ENCODE measurements around the gene VMP1.

The VMP1 gene

GRCh38 chr17:59751955-59752413 lies 44.5 kb downstream of the VMP1 start:
- Histone ChIP-seq H3K4me3 (ENCODE audit: low read length) (peak overlapping the region; percentile 61), H3K4me1 (ENCODE audit: control insufficient read depth, low read length) (peaks cover 75% of the 10 kb centered on the region), H3K4me2 (ENCODE audit: low read length) (peak overlapping the region; percentile 81), H3K27me3 (ENCODE audit: control insufficient read depth, low read length) (no peaks in the 10 kb centered on the region), H3F3A (ENCODE audit: control insufficient read depth, insufficient read depth) (peaks cover 42% of the 10 kb centered on the region), H4K20me1 (ENCODE audit: control insufficient read depth, insufficient read depth, low read depth, low read length) (no peaks in the 10 kb centered on the region), H3K9me3 (ENCODE audit: control insufficient read depth, insufficient read depth, low read length) (no peaks in the 10 kb centered on the region), H3K9me2 (replicated peaks; ENCODE audit: control insufficient read depth, low read length) (no peaks in the 10 kb centered on the region), H3K27ac (ENCODE audit: low read depth, low read length) (peak overlapping the region; percentile 98), H3K79me2 (ENCODE audit: control insufficient read depth, low read length) (no peaks in the 10 kb centered on the region; the same call in 1 of the 2 replicates), H3K36me3 (ENCODE audit: control insufficient read depth, low read length) (no peaks in the 10 kb centered on the region)
- TF ChIP-seq CTCF (IDR thresholded peaks at IDR 0.05; ENCODE audit: low read depth, low read length, poor library complexity, severe bottlenecking) (no peak), EZH2phosphoT487 (IDR thresholded peaks at IDR 0.05; ENCODE audit: borderline replicate concordance, low read length) (no peak)

DNA sequence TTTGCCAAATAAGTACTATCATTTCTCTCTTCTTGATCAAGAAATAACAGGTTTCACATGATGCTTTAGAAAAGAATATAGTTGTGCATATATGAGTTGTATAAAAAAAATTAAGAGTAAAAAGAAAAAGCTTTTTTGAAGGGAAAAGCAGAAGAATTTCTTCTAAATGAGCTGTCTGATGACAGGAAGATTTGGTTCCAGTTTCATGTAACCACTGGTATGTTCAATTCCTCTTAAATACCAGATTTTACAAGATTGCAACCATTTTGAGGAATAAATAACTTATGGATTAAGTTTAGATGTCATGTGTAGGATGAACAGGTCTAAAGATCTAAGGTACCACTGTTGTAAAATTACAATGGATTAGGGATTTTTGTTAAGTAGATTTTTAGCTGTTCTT lies 45.0 kb downstream of the VMP1 start:
- TF ChIP-seq CTCF (IDR thresholded peaks at IDR 0.05; ENCODE audit: low read depth, low read length, poor library complexity, severe bottlenecking) (no peak), EZH2phosphoT487 (IDR thresholded peaks at IDR 0.05; ENCODE audit: borderline replicate concordance, low read length) (no peak)
- peak overlapping the region; percentile 81 for H3K4me2 ChIP-seq (ENCODE audit: low read length)

DNA sequence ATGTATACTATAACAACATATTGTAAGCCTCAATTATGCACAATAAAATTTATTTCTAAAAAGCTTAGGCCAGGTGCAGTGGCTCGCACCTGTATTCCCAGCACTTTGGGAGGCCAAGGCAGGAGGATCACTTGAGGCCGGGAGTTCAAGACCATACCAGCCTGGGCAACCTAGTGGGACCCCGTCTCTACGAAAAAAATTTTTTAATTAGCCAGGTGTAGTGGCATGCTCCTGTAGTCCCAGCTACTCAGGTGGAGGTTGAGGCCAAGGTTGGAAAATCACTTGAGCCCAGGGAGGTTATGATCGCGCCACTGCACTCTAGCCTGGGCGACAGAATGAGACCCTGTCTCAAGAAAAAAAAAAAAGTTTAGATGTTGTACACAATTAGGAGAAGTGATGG lies 45.5 kb downstream of the VMP1 start:
- Histone ChIP-seq H3K36me3 (ENCODE audit: control insufficient read depth, low read length) (peaks cover 1% of the 10 kb centered on the region), H3K4me3 (ENCODE audit: low read length) (no peak overlapping the region), H3F3A (ENCODE audit: control insufficient read depth, insufficient read depth) (peaks cover 36% of the 10 kb centered on the region), H3K27ac (ENCODE audit: low read depth, low read length) (peak overlapping the region; percentile 98), H3K4me1 (ENCODE audit: control insufficient read depth, low read length) (peaks cover 66% of the 10 kb centered on the region), H3K4me2 (ENCODE audit: low read length) (peak overlapping the region; percentile 81), H3K9me2 (replicated peaks; ENCODE audit: control insufficient read depth, low read length) (no peaks in the 10 kb centered on the region), H4K20me1 (ENCODE audit: control insufficient read depth, insufficient read depth, low read depth, low read length) (no peaks in the 10 kb centered on the region), H3K27me3 (ENCODE audit: control insufficient read depth, low read length) (no peaks in the 10 kb centered on the region), H3K9me3 (ENCODE audit: control insufficient read depth, insufficient read depth, low read length) (no peaks in the 10 kb centered on the region), H3K79me2 (ENCODE audit: control insufficient read depth, low read length) (no peaks in the 10 kb centered on the region; the same call in 1 of the 2 replicates)
- TF ChIP-seq EZH2phosphoT487 (IDR thresholded peaks at IDR 0.05; ENCODE audit: borderline replicate concordance, low read length) (no peak), CTCF (IDR thresholded peaks at IDR 0.05; ENCODE audit: low read depth, low read length, poor library complexity, severe bottlenecking) (no peak)

More for the DNA sequence above, 45.0 kb downstream of the VMP1 start:
- Histone ChIP-seq H3K27ac (ENCODE audit: low read depth, low read length) (peak overlapping the region; percentile 98), H3K27me3 (ENCODE audit: control insufficient read depth, low read length) (no peaks in the 10 kb centered on the region), H3K79me2 (ENCODE audit: control insufficient read depth, low read length) (no peaks in the 10 kb centered on the region; the same call in 1 of the 2 replicates), H4K20me1 (ENCODE audit: control insufficient read depth, insufficient read depth, low read depth, low read length) (no peaks in the 10 kb centered on the region), H3K4me1 (ENCODE audit: control insufficient read depth, low read length) (peaks cover 71% of the 10 kb centered on the region), H3K9me2 (replicated peaks; ENCODE audit: control insufficient read depth, low read length) (no peaks in the 10 kb centered on the region), H3K36me3 (ENCODE audit: control insufficient read depth, low read length) (no peaks in the 10 kb centered on the region), H3F3A (ENCODE audit: control insufficient read depth, insufficient read depth) (peaks cover 37% of the 10 kb centered on the region), H3K4me3 (ENCODE audit: low read length) (peak overlapping the region; percentile 61), H3K9me3 (ENCODE audit: control insufficient read depth, insufficient read depth, low read length) (no peaks in the 10 kb centered on the region)
